Measurements from ENCODE around the gene DAZAP1.

The DAZAP1 gene

GRCh38 chr19:1384478-1385110 lies 22.8 kb upstream of the DAZAP1 start:
- no peak for DNase-seq (ENCODE audit: low spot score)
- Histone ChIP-seq H3K4me3 (peak overlapping the region; percentile 90), H3K27ac (peak overlapping the region; percentile 84 to 93)
- no peak for TF ChIP-seq CTCF (IDR thresholded peaks at IDR 0.05)

- no peak overlapping the region for H3K4me3 ChIP-seq
- no peak for DNase-seq (ENCODE audit: low spot score)
- H3K27ac ChIP-seq: no peak overlapping the region
- TF ChIP-seq CTCF (IDR thresholded peaks at IDR 0.05): no peak
These were observed 21.6 kb upstream of the DAZAP1 start for GRCh38 chr19:1385816-1386215.

GRCh38 chr19:1386945-1387683 lies 20.3 kb upstream of the DAZAP1 start:
- no peak for DNase-seq (ENCODE audit: low spot score)
- H3K4me3 ChIP-seq: no peak overlapping the region
- no peak for TF ChIP-seq CTCF (IDR thresholded peaks at IDR 0.05)
- no peak overlapping the region for H3K27ac ChIP-seq

GRCh38 chr19:1387684-1388636 lies 19.4 kb upstream of the DAZAP1 start:
- no peak overlapping the region for H3K4me3 ChIP-seq
- DNase-seq (ENCODE audit: low spot score): no peak
- no peak overlapping the region for H3K27ac ChIP-seq

GRCh38 chr19:1388637-1389026 lies 18.8 kb upstream of the DAZAP1 start:
- Histone ChIP-seq H3K27ac (no peak overlapping the region), H3K4me3 (no peak overlapping the region)
- DNase-seq (ENCODE audit: low spot score): no peak
- no peak for TF ChIP-seq CTCF (IDR thresholded peaks at IDR 0.05)

More at GRCh38 chr19:1387684-1388636, 19.4 kb upstream of the DAZAP1 start:
- TF ChIP-seq CTCF (IDR thresholded peaks at IDR 0.05): no peak

- no peak overlapping the region for H3K27ac ChIP-seq
- no peak for DNase-seq (ENCODE audit: low spot score)
- H3K4me3 ChIP-seq: no peak overlapping the region
- no peak for TF ChIP-seq CTCF (IDR thresholded peaks at IDR 0.05)
These were observed 18.1 kb upstream of the DAZAP1 start for GRCh38 chr19:1389033-1389940.

All from coronary artery (tissue), 2 donors.